ENCODE measurements around the gene GSN. TPM values are rescaled to one million over a fixed set of nuclear protein-coding genes. Genes with fewer than 3 reads are reported as not detected.
A peak's percentile ranks its signal among the peaks of the same experiment; 100 is the strongest.

Gene GSN
- total RNA-seq, 1 donor from 2014 or later: 291 TPM

GRCh38 chr9:121350993-121351561, 83.1 kb downstream of the GSN start:
- TF ChIP-seq CTCF (IDR thresholded peaks at IDR 0.05): no peak
- DNase-seq (ENCODE audit: low spot score): no peak
- H3K9me3 Mint-ChIP-seq (ENCODE audit: low read depth): no peaks in the 10 kb centered on the region
- H3K27me3 Mint-ChIP-seq (ENCODE audit: low read depth): no peaks in the 10 kb centered on the region
- peak overlapping the region; percentile 47 for H3K4me3 Mint-ChIP-seq (ENCODE audit: unreplicated experiment)
- peaks cover 47% of the 10 kb centered on the region for H3K4me1 Mint-ChIP-seq (ENCODE audit: low read depth)
- H3K27ac Mint-ChIP-seq (ENCODE audit: unreplicated experiment): peak overlapping the region; percentile 89
- peaks cover 16% of the 10 kb centered on the region for H3K36me3 Mint-ChIP-seq (ENCODE audit: low read depth)

DNA sequence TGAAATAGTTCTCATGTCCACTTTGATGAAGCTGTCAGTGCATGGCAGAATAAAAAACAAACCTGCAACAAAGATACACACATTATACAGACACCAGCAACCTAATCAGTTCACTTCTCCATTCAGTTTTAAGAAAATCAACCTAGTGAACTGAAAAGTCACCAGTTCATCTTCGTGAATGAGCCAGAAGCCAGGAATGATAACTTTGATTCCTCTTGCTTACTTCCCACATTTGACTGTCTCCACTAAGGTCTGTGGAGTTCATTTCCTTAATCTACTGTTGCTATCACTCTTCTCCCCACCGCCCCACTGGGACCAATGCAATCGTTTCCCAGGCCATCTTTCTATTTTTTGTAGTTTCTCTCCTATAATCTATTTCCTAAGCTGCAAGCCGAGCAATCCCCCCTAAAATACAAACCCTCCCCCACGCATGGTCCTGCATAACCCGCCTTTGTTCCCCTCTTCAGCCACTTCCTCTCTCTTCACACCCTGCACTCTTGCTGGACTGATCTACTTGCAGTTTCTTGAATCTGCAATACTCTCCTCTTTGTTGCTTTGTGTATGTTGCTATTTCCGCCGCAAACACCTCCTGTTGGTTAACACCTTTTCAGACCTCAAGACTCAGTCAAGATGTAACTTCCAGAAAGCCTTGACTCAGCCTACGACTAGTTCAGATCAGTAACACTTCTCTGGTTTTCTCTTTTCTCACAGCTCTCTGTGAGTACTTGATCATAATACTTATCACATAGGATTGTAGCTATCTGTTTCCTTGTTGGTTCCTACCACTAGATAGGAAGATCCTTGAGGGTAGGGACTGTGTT, 85.5 kb downstream of the GSN start:
- peaks cover 10% of the 10 kb centered on the region for H3K36me3 Mint-ChIP-seq (ENCODE audit: low read depth)
- H3K9me3 Mint-ChIP-seq (ENCODE audit: low read depth): no peaks in the 10 kb centered on the region
- no peak overlapping the region for H3K27ac Mint-ChIP-seq (ENCODE audit: unreplicated experiment)
- no peak for TF ChIP-seq CTCF (IDR thresholded peaks at IDR 0.05)
- no peaks in the 10 kb centered on the region for H3K27me3 Mint-ChIP-seq (ENCODE audit: low read depth)
- peaks cover 40% of the 10 kb centered on the region for H3K4me1 Mint-ChIP-seq (ENCODE audit: low read depth)
- no peak for DNase-seq (ENCODE audit: low spot score)
- no peak overlapping the region for H3K4me3 Mint-ChIP-seq (ENCODE audit: unreplicated experiment)

DNA sequence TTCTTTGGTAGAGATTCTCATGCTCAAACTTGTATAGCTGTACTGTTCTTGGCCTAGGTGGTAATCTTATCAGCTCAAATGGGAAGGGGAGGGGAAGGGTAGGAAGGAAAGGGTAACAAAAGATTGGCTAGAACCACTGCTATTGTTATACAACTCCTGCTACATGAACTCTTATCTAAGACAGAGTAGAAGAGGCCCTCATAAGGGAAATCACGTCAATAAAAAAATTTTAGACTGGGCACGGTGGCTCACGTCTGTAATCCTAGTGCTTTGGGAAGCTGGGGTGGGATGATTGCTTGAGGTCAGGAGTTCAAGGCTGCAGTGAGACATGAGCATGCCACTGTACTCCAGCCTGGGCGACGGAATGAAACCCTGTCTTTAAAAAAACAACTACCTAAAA, 86.2 kb downstream of the GSN start:
- Mint-ChIP-seq H3K27ac (ENCODE audit: unreplicated experiment) (no peak overlapping the region), H3K4me1 (ENCODE audit: low read depth) (peaks cover 40% of the 10 kb centered on the region)

DNA sequence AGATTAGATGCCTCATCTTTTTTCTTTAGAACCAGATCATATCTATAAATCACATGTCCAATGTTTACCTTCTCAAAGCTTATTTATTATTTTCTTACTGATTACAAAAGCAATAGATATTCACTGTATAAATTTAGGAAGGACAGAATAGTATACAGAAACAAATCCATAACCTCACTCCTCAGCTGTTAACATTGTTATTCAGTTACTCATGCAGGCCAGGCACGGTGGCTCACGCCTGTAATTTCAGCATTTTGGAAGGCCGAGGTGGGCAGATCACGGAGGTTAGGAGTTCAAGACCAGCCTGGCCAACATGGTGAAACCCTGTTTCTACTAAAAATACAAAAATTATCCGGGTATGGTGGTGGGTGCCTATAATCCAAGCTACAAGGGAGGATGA, 86.8 kb downstream of the GSN start:
- TF ChIP-seq CTCF (IDR thresholded peaks at IDR 0.05): no peak
- Mint-ChIP-seq H3K27ac (ENCODE audit: unreplicated experiment) (no peak overlapping the region), H3K4me1 (ENCODE audit: low read depth) (peaks cover 40% of the 10 kb centered on the region), H3K4me3 (ENCODE audit: unreplicated experiment) (no peak overlapping the region), H3K9me3 (ENCODE audit: low read depth) (peaks cover 2% of the 10 kb centered on the region), H3K36me3 (ENCODE audit: low read depth) (peaks cover 10% of the 10 kb centered on the region), H3K27me3 (ENCODE audit: low read depth) (no peaks in the 10 kb centered on the region)
- no peak for DNase-seq (ENCODE audit: low spot score)

More for the DNA sequence above, 86.2 kb downstream of the GSN start:
- H3K4me3 Mint-ChIP-seq (ENCODE audit: unreplicated experiment): no peak overlapping the region
- no peaks in the 10 kb centered on the region for H3K27me3 Mint-ChIP-seq (ENCODE audit: low read depth)
- peaks cover 10% of the 10 kb centered on the region for H3K36me3 Mint-ChIP-seq (ENCODE audit: low read depth)
- no peak for DNase-seq (ENCODE audit: low spot score)
- TF ChIP-seq CTCF (IDR thresholded peaks at IDR 0.05): no peak
- H3K9me3 Mint-ChIP-seq (ENCODE audit: low read depth): no peaks in the 10 kb centered on the region

GRCh38 chr9:121357011-121357410, 89.0 kb downstream of the GSN start:
- no peak for TF ChIP-seq CTCF (IDR thresholded peaks at IDR 0.05)
- no peak overlapping the region for H3K4me3 Mint-ChIP-seq (ENCODE audit: unreplicated experiment)
- peaks cover 39% of the 10 kb centered on the region for H3K4me1 Mint-ChIP-seq (ENCODE audit: low read depth)

More at GRCh38 chr9:121357011-121357410, 89.0 kb downstream of the GSN start:
- Mint-ChIP-seq H3K27me3 (ENCODE audit: low read depth) (no peaks in the 10 kb centered on the region), H3K36me3 (ENCODE audit: low read depth) (peaks cover 10% of the 10 kb centered on the region), H3K27ac (ENCODE audit: unreplicated experiment) (no peak overlapping the region), H3K9me3 (ENCODE audit: low read depth) (peaks cover 5% of the 10 kb centered on the region)
- no peak for DNase-seq (ENCODE audit: low spot score)

Measured in chondrocyte (in vitro differentiated cells).